ENCODE results near the gene SPRYD4.

DNA sequence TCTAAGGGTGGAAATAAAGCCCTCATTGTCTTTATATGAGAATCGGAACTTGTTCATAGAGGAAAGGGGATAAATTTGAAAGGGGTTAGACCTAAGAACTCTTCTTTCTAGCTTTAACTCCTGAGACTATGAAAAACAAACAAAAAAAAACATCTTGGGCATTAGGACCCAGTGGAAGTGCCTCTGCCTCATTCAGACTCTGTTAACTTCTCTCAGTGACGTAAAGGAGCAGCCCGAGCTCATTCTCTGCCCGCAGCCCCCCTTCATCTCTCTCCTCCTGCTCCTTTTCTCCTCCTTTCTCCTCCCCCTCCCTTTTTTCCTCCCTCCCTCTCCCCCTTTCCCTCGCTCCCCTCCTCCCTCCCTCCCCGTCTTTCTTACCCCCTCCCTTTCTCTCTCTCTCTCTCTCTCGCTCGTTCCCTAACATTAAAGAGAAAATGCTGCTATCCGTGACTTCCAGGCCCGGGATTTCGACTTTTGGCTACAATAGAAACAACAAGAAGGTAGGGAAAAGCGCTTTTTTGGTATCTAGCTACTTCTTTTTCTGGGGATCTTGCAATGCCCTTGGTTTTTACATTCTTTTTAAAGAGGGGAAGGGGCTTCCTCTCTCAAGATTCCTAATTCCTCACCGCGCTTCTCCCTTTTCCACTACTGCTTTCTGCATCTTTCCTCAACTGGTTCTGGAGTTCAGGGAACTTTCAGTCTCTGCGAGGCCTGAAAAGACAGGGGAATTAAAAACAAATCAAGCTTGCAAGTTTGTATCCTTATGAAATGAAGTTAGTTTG is 53.4 kb downstream of the SPRYD4 start, which contains the start of gene RBMS2:
- TF ChIP-seq EZH2 (IDR thresholded peaks at IDR 0.05) (no peak), CTCF (IDR thresholded peaks at IDR 0.05) (no peak), EZH2phosphoT487 (IDR thresholded peaks at IDR 0.05) (no peak)
